ENCODE measurements around the gene B4GALT6.

- TF ChIP-seq EZH2 (IDR thresholded peaks at IDR 0.05; ENCODE audit: borderline replicate concordance, insufficient read depth, low read depth, low read length, poor library complexity, severe bottlenecking) (no peak), CTCF (IDR thresholded peaks at IDR 0.05) (no peak)
Measured at GRCh38 chr18:31592506-31593157, 91.7 kb downstream of the B4GALT6 start.
